A549 (cell line): Measurements from ENCODE around the gene ARGLU1. TPM values are rescaled to one million over a fixed set of nuclear protein-coding genes. Genes with fewer than 3 reads are reported as not detected.

ENCODE experiments used
- ATAC-seq, 2 experiments: fragments of 200-7000 bp in 1 of 2; fragments of >200 bp in 1 of 2; cut with Nextera tagmentation in 1 of 2; cut with Tn5 transposase in 1 of 2; 3 replicates each; pipeline versions ENCODE4 v1.8.0 to v1.9.1; 2018 to 2020; ENCODE audit warnings: mild to moderate bottlenecking in 1 of 2, moderate library complexity in 1 of 2
- CTCF ChIA-PET: fragments of 300-600 bp; sonication (Branson Sonifier 250); formaldehyde crosslinking; extraction: SDS; loops from one replicate; lab custom pipeline; 2021; ENCODE audit warnings: antibody characterized with exemption, inconsistent platforms; lab: Yijun Ruan, JAX
- POLR2A ChIA-PET: fragments of 350-600 bp; formaldehyde crosslinking; extraction: SDS; loops from one replicate; lab custom pipeline; 2021; ENCODE audit warnings: antibody characterized with exemption, inconsistent platforms; lab: Yijun Ruan, JAX
- DNase-seq, 2 experiments: peaks; one replicate each; pipeline versions ENCODE4 v3.0.0 to v3.0.0-alpha.2; 2011 to 2016; ENCODE audit warnings: low read depth in 1 of 2, low spot score in 1 of 2
- FAIRE-seq: peaks from 2 replicates; lab custom pipeline; 2011; peaks lifted over from hg19 to GRCh38; lab: Jason Lieb, UNC
- H3K27ac ChIP-seq, 2 experiments: fragments of >200 bp; sonication (Bioruptor Twin); formaldehyde crosslinking; 3 replicates each; pipeline ENCODE4 v1.5.1; 2016 to 2017
- H3K4me1 ChIP-seq: fragments of >200 bp; sonication (Bioruptor Twin); formaldehyde crosslinking; 3 replicates; pipeline ENCODE4 v1.6.1; 2016
- H3K4me2 ChIP-seq: fragments of >200 bp; sonication (Bioruptor Twin); formaldehyde crosslinking; 3 replicates; pipeline ENCODE4 v1.6.1; 2016
- H3K4me3 ChIP-seq: fragments of >200 bp; sonication (Bioruptor Twin); formaldehyde crosslinking; 3 replicates; pipeline ENCODE4 v1.5.1; 2016
- H3K9me3 ChIP-seq: fragments of >200 bp; sonication (Bioruptor Twin); formaldehyde crosslinking; 3 replicates; pipeline ENCODE4 v1.6.1; 2016
- BHLHE40 ChIP-seq: IDR thresholded peaks from 2 replicates; pipeline ENCODE4 v1.6.1; 2012; ENCODE audit warnings: low read depth, low read length, inconsistent platforms
- CBX2 ChIP-seq: fragments of 200-600 bp; sonication (generic); IDR thresholded peaks from 2 replicates; pipeline ENCODE4 v1.6.1; 2016; ENCODE audit warnings: low read depth, mild to moderate bottlenecking, borderline replicate concordance
- CBX8 ChIP-seq: fragments of 200-600 bp; sonication (generic); IDR thresholded peaks from 2 replicates; pipeline ENCODE4 v1.6.1; 2016
- CHD2 ChIP-seq: fragments of 150-350 bp; IDR thresholded peaks from 2 replicates; pipeline ENCODE4 v1.6.1; 2014; ENCODE audit warnings: low read length; ENCODE audit not compliant: partially characterized antibody
- CTCF ChIP-seq: fragments of >200 bp; sonication (Bioruptor Twin); formaldehyde crosslinking; IDR thresholded peaks from 3 replicates; pipeline ENCODE4 v1.5.1; 2016
- EHF ChIP-seq: fragments of 250-450 bp; sonication (Bioruptor Pico); IDR thresholded peaks from 2 replicates; pipeline ENCODE4 v1.5.0; 2020; ENCODE audit warnings: mild to moderate bottlenecking
- ELK1 ChIP-seq: fragments of 150-350 bp; IDR thresholded peaks from 2 replicates; pipeline ENCODE4 v1.6.1; 2014; ENCODE audit warnings: low read depth, mild to moderate bottlenecking, low read length
- ESRRA ChIP-seq: fragments of 150-350 bp; IDR thresholded peaks from 2 replicates; pipeline ENCODE4 v1.6.1; 2014; ENCODE audit warnings: mild to moderate bottlenecking, low read length, borderline replicate concordance
- FOSL2 ChIP-seq, 2 experiments: fragments of 450-650 bp in 1 of 2; fragments of >200 bp in 1 of 2; sonication (Bioruptor Twin) in 1 of 2; formaldehyde crosslinking; IDR thresholded peaks; 2 replicates each; pipeline versions ENCODE4 v1.5.0 to v1.6.1; 2016 to 2020; ENCODE audit warnings: mild to moderate bottlenecking in 1 of 2, moderate library complexity in 1 of 2
- FOXS1 ChIP-seq: fragments of 250-450 bp; sonication (Bioruptor Pico); IDR thresholded peaks from 2 replicates; pipeline ENCODE4 v1.5.0; 2020; ENCODE audit warnings: mild to moderate bottlenecking, moderate library complexity
- HDAC2 ChIP-seq: fragments of 200-600 bp; sonication (generic); IDR thresholded peaks from 2 replicates; pipeline ENCODE4 v1.6.1; 2016
- HMGXB4 ChIP-seq: fragments of 250-450 bp; sonication (Bioruptor Pico); IDR thresholded peaks from 2 replicates; pipeline ENCODE4 v1.5.0; 2021; ENCODE audit warnings: mild to moderate bottlenecking, moderate library complexity, borderline replicate concordance
- HOXA7 ChIP-seq: fragments of 250-450 bp; sonication (Bioruptor Pico); IDR thresholded peaks from 2 replicates; pipeline ENCODE4 v1.5.0; 2020; ENCODE audit warnings: mild to moderate bottlenecking, moderate library complexity
- HOXB5 ChIP-seq: fragments of 250-450 bp; sonication (Bioruptor Pico); IDR thresholded peaks from 2 replicates; pipeline ENCODE4 v1.5.0; 2020; ENCODE audit warnings: mild to moderate bottlenecking, moderate library complexity
- JUNB ChIP-seq: fragments of >200 bp; sonication (Bioruptor Twin); formaldehyde crosslinking; IDR thresholded peaks from 2 replicates; pipeline ENCODE4 v1.6.1; 2016
- KDM1A ChIP-seq: fragments of 200-600 bp; sonication (generic); IDR thresholded peaks from 2 replicates; pipeline ENCODE4 v1.6.1; 2016; ENCODE audit warnings: low read depth, mild to moderate bottlenecking
- MAFK ChIP-seq: fragments of 450-650 bp; IDR thresholded peaks from 2 replicates; pipeline ENCODE4 v1.6.1; 2014; ENCODE audit not compliant: partially characterized antibody
- NFE2L2 ChIP-seq: fragments of 150-350 bp; conservative IDR thresholded peaks from 2 replicates; pipeline ENCODE4 v1.6.1; 2014; ENCODE audit warnings: low read length
- POLR2AphosphoS2 ChIP-seq: conservative IDR thresholded peaks from 2 replicates; pipeline ENCODE4 v1.6.1; 2012; ENCODE audit warnings: low read length, improper control_type of control experiment, inconsistent platforms
- RARB ChIP-seq: fragments of 250-450 bp; sonication (Bioruptor Pico); IDR thresholded peaks from 2 replicates; pipeline ENCODE4 v1.8.0; 2021; ENCODE audit warnings: mild to moderate bottlenecking, moderate library complexity
- RCOR1 ChIP-seq: fragments of 150-350 bp; IDR thresholded peaks from 2 replicates; pipeline ENCODE4 v1.6.1; 2014; ENCODE audit warnings: antibody characterized with exemption, low read length, low read depth
- RFX5 ChIP-seq: fragments of 450-650 bp; IDR thresholded peaks from 2 replicates; pipeline ENCODE4 v1.7.1; 2014; ENCODE audit warnings: antibody characterized with exemption, mild to moderate bottlenecking, moderate library complexity
- USF2 ChIP-seq: fragments of 450-650 bp; IDR thresholded peaks from 2 replicates; pipeline ENCODE4 v1.6.1; 2014; ENCODE audit warnings: antibody characterized with exemption
- ZFP36 ChIP-seq: fragments of 450-650 bp; IDR thresholded peaks from 2 replicates; pipeline ENCODE4 v1.6.1; 2014; ENCODE audit warnings: borderline replicate concordance; ENCODE audit not compliant: partially characterized antibody
- WGBS: methylation state at CpG from one replicate; pipeline ENCODE4 v1.1.6; 2017; ENCODE audit errors: missing lambda C conversion rate; 5-methylcytosine and 5-hydroxymethylcytosine counted together
- polyA plus RNA-seq, 4 experiments: library from polyadenylated mRNA; depleted of rRNA in 3 of 4; stranded (reverse); fragments of >200 nt; fragmentation: RNase III in 1 of 4; extraction: RNeasy Plus Mini Kit Qiagen cat#74134 plus additional on column Dnase treatment in 1 of 4; gene quantifications; 2 replicates in 3 of 4; 3 replicates in 1 of 4; pipeline ENCODE4 v1.2.3, GENCODE V29; 2011 to 2017

ARGLU1 gene
- polyA plus RNA-seq, 2 of the 4 experiments (the other 2 are of a cell fraction) = 67.2 to 137 TPM

- no peaks in the 10 kb centered on the region for H3K4me1 ChIP-seq
- H3K27ac ChIP-seq = no peak overlapping the region
- H3K4me2 ChIP-seq = no peak overlapping the region
- H3K9me3 ChIP-seq = no peaks in the 10 kb centered on the region
- ATAC-seq (no peak), FAIRE-seq (no peak)
- CTCF ChIA-PET = no interaction called here
- no peak overlapping the region for H3K4me3 ChIP-seq
- 95% methylated on average over 4 of the region's 4 CpGs for WGBS
- TF ChIP-seq FOSL2 (IDR thresholded peaks at IDR 0.05) = no peak
- peak; percentile 37 for TF ChIP-seq FOSL2 (CRISPR knock-in tag; IDR thresholded peaks at IDR 0.05)
- no peak for TF ChIP-seq RFX5
- TF ChIP-seq, all 56 proteins: peak for 1
- POLR2A ChIA-PET = no interaction called here
- no peak for DNase-seq
These were observed 12.2 kb downstream of the ARGLU1 start for GRCh38 chr13:106555631-106556328.

GRCh38 chr13:106551751-106552150 is 16.2 kb downstream of the ARGLU1 start:
- Histone ChIP-seq H3K4me3 (no peak overlapping the region), H3K4me1 (peaks cover 21% of the 10 kb centered on the region), H3K4me2 (no peak overlapping the region), H3K9me3 (no peaks in the 10 kb centered on the region), H3K27ac (no peak overlapping the region)
- ATAC-seq (no peak), DNase-seq (no peak), FAIRE-seq (no peak)
- POLR2A ChIA-PET = no interaction called here
- WGBS = 93% methylated on average over 3 of the region's 3 CpGs
- CTCF ChIA-PET = no interaction called here
- TF ChIP-seq CBX2 = no peak
- TF ChIP-seq POLR2AphosphoS2 = no peak
- no peak for TF ChIP-seq NFE2L2
- TF ChIP-seq ESRRA = no peak
- no peak for TF ChIP-seq EHF (CRISPR knock-in tag)
- no peak for TF ChIP-seq CTCF
- no peak for TF ChIP-seq HOXA7 (CRISPR knock-in tag)
- TF ChIP-seq CHD2 = no peak
- TF ChIP-seq FOXS1 (CRISPR knock-in tag) = no peak
- TF ChIP-seq HOXB5 (CRISPR knock-in tag) = no peak
- TF ChIP-seq KDM1A = no peak
- TF ChIP-seq RARB (CRISPR knock-in tag) = no peak
- TF ChIP-seq ELK1 = no peak
- no peak for TF ChIP-seq JUNB
- no peak for TF ChIP-seq BHLHE40
- TF ChIP-seq MAFK = no peak

- no peak overlapping the region for H3K27ac ChIP-seq
- DNase-seq (no peak), ATAC-seq (no peak), FAIRE-seq (no peak)
- ChIA-PET POLR2A (no interaction called here), CTCF (no interaction called here)
- H3K4me2 ChIP-seq = no peak overlapping the region
- H3K9me3 ChIP-seq = no peaks in the 10 kb centered on the region
- no peak for TF ChIP-seq BHLHE40
- no peak for TF ChIP-seq ZFP36
- no peak for TF ChIP-seq USF2
- no peak for TF ChIP-seq CBX8
- TF ChIP-seq HDAC2 = no peak
- TF ChIP-seq RCOR1 = no peak
- TF ChIP-seq HMGXB4 (CRISPR knock-in tag) = no peak
- TF ChIP-seq NFE2L2 = no peak
- TF ChIP-seq EHF (CRISPR knock-in tag) = no peak
- no peak for TF ChIP-seq FOXS1 (CRISPR knock-in tag)
- TF ChIP-seq, all 56 proteins: peak for 0
- WGBS = 100% methylated on average over 1 of the region's 1 CpG
- no peak overlapping the region for H3K4me3 ChIP-seq
- H3K4me1 ChIP-seq = peaks cover 21% of the 10 kb centered on the region
These were observed 16.6 kb downstream of the ARGLU1 start for GRCh38 chr13:106551350-106551749.
